Stomach (tissue), 9 donors: ENCODE measurements around the gene KTI12. TPM values are rescaled to one million over a fixed set of nuclear protein-coding genes. Genes with fewer than 3 reads are reported as not detected.
"Not testable (repeated sequence)": the region's sequence is repeated elsewhere in the genome, so short reads cannot be mapped to it uniquely, and the experiment has no call there.

Experiments
- DNase-seq, 2 donors: peaks; one replicate each; pipeline versions ENCODE4 v3.0.0 to v3.0.0-alpha.2; 2013 to 2019
- H3K27ac ChIP-seq, 5 donors: fragments of 200-600 bp in 4 of 5; sonication (generic) in 4 of 5; one replicate each; pipeline ENCODE4 v1.5.1; 2013 to 2019; ENCODE audit warnings: mild to moderate bottlenecking in 1 of 5, moderate library complexity in 1 of 5
- H3K27me3 ChIP-seq, 3 donors: fragments of 200-600 bp; sonication (generic); one replicate each; pipeline ENCODE4 v1.5.1; 2017 to 2019; ENCODE audit warnings: mixed run types in 1 of 3
- H3K36me3 ChIP-seq, 4 donors: fragments of 200-600 bp; sonication (generic); 1 replicate in 3 of 4; 2 replicates in 1 of 4; pipeline ENCODE4 v1.5.1; 2016 to 2019
- H3K4me1 ChIP-seq, 4 donors: fragments of 200-600 bp; sonication (generic); one replicate each; pipeline ENCODE4 v1.5.1; 2016 to 2019
- H3K4me3 ChIP-seq, 4 donors: fragments of 200-600 bp; sonication (generic) in 3 of 4; one replicate each; pipeline ENCODE4 v1.5.1; 2016 to 2019; ENCODE audit warnings: mild to moderate bottlenecking in 1 of 4
- H3K9me3 ChIP-seq, 4 donors: fragments of 200-600 bp; sonication (generic); one replicate each; pipeline ENCODE4 v1.5.1; 2016 to 2019
- EP300 ChIP-seq: sonication (generic); formaldehyde crosslinking; IDR thresholded peaks from one replicate; pipeline ENCODE4 v1.6.1; 2017; ENCODE audit warnings: antibody characterized with exemption
- POLR2A ChIP-seq, 4 donors: fragments of 450-650 bp; IDR thresholded peaks; one replicate each; pipeline ENCODE4 v1.6.1; 2016; ENCODE audit warnings: antibody characterized with exemption in 4 of 4, control low read depth in 2 of 4, mild to moderate bottlenecking in 1 of 4, moderate library complexity in 1 of 4
- POLR2AphosphoS5 ChIP-seq, 3 donors: sonication (generic); formaldehyde crosslinking; IDR thresholded peaks; one replicate each; pipeline ENCODE4 v1.6.1; 2016; ENCODE audit warnings: antibody characterized with exemption in 3 of 3
- WGBS, 5 donors: extraction: QIAGEN DNeasy Blood & Tissue Kit in 3 of 5; methylation state at CpG; one replicate each; pipeline versions ENCODE4 v1.1.5 to v1.1.7; 2013 to 2018; 5-methylcytosine and 5-hydroxymethylcytosine counted together
- intact Hi-C: fragments of 100-400 bp; cut with DNase I; formaldehyde crosslinking; loops from one replicate; pipeline ENCODE4 v1.15.1; 2023; ENCODE audit warnings: low total_unique reads
- polyA plus RNA-seq, 3 donors: library from polyadenylated mRNA; stranded (reverse); fragments of 200-250 nt; gene quantifications; one replicate each; pipeline ENCODE4 v1.2.3, GENCODE V29; 2013
- total RNA-seq, 5 donors: library from RNA; depleted of rRNA; stranded (reverse); fragments of >200 nt; gene quantifications; one replicate each; pipeline versions ENCODE4 v1.1.0 to v1.2.3, GENCODE V29; 2014 to 2016
- TF ChIP-seq, protein P1 (sequence below), 7 experiments: fragments of 450-650 bp in 4 of 7; fragments of 200-600 bp in 3 of 7; sonication (generic) in 3 of 7; IDR thresholded peaks; one replicate each; pipeline ENCODE4 v1.5.1; 2016 to 2019; ENCODE audit warnings: antibody characterized with exemption in 7 of 7, control low read depth in 2 of 7, mild to moderate bottlenecking in 1 of 7
- donor health status: healthy with polysubstance abuse.
- donor health status: Bipolar disorder and iron deficiency.
- donor health status: healthy.

Gene KTI12
- total and polyA plus RNA-seq, 8 donors, result 4.2 to 15.4 (median 7.3) TPM

DNA sequence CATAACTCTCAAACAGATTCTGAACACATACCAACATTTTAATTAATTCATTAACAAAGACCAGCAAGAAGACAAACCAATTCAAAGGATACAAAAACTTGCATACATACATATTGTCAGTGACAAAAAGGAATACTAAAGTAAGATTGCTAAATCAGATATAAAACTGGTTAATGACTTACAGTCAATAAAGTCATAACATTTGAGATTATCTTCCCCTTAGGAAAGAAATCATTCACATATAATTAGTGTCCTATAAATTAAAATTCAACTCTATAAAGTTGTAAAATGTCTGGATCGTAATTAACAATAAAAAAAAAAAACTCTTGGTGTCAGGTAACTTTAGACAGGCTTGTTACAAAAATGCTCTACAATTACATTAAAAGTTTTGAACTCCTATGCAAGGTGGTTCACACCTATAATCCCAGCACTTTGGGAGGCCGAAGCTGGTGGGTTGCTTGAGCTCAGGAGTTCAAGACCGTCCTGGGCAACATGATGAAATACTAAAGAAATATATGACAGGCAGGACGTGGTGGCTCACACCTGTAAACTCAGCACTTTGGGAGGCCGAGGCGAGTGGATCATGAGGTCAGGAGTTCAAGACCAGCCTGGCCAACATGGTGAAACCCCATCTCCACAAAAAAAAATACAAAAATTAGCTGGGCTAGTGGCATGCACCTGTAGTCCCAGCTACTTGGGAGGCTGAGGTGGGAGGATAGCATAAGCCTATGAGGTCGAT lies 25.4 kb downstream of the KTI12 start:
- Histone ChIP-seq H3K4me3 (no peak overlapping the region), H3K9me3 (no peaks in the 10 kb centered on the region), H3K36me3 (no peaks in the 10 kb centered on the region), H3K27ac (no peak overlapping the region), H3K27me3 (peaks cover 0 to 24% (median 0%) of the 10 kb centered on the region in 3 donors), H3K4me1 (no peaks in the 10 kb centered on the region)
- intact Hi-C loops, result no loop called here
- no peak for TF ChIP-seq POLR2AphosphoS5 (IDR thresholded peaks at IDR 0.05)
- no peak for TF ChIP-seq EP300
- TF ChIP-seq POLR2A (IDR thresholded peaks at IDR 0.05), result no peak
- TF ChIP-seq, protein P1, sequence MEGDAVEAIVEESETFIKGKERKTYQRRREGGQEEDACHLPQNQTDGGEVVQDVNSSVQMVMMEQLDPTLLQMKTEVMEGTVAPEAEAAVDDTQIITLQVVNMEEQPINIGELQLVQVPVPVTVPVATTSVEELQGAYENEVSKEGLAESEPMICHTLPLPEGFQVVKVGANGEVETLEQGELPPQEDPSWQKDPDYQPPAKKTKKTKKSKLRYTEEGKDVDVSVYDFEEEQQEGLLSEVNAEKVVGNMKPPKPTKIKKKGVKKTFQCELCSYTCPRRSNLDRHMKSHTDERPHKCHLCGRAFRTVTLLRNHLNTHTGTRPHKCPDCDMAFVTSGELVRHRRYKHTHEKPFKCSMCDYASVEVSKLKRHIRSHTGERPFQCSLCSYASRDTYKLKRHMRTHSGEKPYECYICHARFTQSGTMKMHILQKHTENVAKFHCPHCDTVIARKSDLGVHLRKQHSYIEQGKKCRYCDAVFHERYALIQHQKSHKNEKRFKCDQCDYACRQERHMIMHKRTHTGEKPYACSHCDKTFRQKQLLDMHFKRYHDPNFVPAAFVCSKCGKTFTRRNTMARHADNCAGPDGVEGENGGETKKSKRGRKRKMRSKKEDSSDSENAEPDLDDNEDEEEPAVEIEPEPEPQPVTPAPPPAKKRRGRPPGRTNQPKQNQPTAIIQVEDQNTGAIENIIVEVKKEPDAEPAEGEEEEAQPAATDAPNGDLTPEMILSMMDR (IDR thresholded peaks at IDR 0.05), result no peak
- WGBS, 5 donors, result 83 to 94% (median 93%) methylated on average over 7 of the region's 7 CpGs
- no peak for DNase-seq

DNA sequence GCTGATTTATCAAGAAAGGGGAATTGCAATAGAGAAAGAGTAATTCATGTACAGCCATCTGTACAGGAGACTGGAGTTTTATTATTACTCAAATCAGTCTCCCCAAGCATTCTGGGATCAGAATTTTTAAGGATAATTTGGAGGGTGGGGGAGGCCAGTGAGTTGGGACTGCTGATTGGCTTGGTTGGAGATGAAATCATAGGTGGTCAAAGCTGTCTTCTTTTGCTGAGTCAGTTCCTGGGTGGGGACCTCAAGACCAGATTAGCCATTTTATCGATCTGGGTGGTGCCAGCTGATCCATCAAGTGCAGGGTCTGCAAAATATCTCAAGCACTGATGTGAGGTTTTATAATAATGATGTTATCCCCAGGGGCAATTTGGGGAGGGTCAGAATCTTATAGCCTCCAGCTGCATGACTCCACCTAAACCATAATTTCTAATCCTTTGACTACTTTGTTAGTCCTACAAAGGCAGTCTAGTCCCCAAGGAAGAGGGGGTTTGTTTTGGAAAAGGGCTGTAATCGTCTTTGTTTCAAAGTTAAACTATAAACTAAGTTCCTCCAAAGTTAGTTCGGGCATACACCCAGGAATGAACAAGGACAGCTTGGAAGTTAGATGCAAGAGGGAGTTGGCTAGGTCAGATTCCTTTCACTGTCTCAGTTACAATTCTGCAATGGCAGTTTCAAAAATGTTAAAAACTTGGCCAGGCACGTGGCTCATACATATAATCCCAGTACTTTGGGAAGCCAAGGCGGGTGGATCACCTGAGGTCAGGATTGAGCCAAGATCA lies 26.2 kb downstream of the KTI12 start:
- Histone ChIP-seq H3K27ac (no peak overlapping the region), H3K36me3 (no peaks in the 10 kb centered on the region), H3K4me1 (no peaks in the 10 kb centered on the region), H3K27me3 (peaks cover 0 to 24% (median 0%) of the 10 kb centered on the region in 3 donors), H3K4me3 (no peak overlapping the region), H3K9me3 (no peaks in the 10 kb centered on the region)
- 35 to 58% (median 37%) methylated on average over 5 of the region's 5 CpGs for WGBS, 5 donors
- TF ChIP-seq POLR2A (IDR thresholded peaks at IDR 0.05) (no peak), POLR2AphosphoS5 (IDR thresholded peaks at IDR 0.05) (no peak), EP300 (no peak)
- TF ChIP-seq, protein P1 (IDR thresholded peaks at IDR 0.05), result no peak
- peak in 1 of 2 donors; percentile 41 for DNase-seq
- intact Hi-C loops, result no loop called here

DNA sequence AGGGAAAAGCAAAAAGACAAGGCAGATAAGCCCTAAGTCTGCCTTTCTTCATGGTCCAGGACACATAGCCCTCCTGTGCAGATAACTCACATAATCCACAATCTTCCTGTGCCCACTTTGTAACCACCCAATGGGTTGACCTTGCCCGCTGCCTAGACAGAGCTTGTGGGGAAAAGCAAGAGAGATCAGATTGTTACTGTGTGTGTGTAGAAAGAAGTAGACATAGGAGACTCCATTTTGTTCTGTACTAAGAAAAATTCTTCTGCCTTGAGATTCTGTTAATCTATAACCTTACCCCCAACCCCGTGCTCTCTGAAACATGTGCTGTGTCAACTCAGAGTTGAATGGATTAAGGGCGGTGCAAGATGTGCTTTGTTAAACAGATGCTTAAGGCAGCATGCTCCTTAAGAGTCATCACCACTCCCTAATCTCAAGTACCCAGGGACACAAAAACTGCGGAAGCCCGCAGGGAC lies 27.5 kb downstream of the KTI12 start:
- H3K27ac ChIP-seq, H3K4me3 ChIP-seq, H3K9me3 ChIP-seq, H3K36me3 ChIP-seq, intact Hi-C loops, DNase-seq, H3K4me1 ChIP-seq: not testable (repeated sequence)
- 27 to 44% (median 39%) methylated on average over 4 to 5 of the region's 5 CpGs for WGBS, 5 donors
- peaks cover 0 to 24% (median 0%) of the 10 kb centered on the region in 3 donors for H3K27me3 ChIP-seq

DNA sequence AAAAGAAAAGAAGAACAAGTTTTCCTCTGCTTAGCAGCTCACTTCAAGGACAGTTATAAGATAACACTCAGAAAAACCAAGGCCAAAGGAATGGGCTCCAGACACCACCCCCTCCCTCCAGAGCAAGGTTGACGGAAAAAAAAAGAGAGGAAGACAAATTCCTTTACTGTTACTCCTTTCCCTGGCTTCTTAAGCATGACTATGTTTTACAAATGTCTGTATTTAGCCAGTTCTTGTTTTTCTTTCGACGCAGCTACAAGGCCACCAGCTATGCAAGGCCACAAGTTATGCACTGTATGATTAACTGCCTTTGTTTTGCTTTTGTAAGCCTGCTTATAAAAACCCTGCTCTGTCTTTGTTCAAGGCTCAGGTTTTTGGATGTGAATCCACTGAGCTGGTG lies 28.1 kb downstream of the KTI12 start:
- DNase-seq, intact Hi-C loops, H3K9me3 ChIP-seq, H3K27ac ChIP-seq, H3K4me3 ChIP-seq, H3K4me1 ChIP-seq, H3K36me3 ChIP-seq: not testable (repeated sequence)
- WGBS, 5 donors, result 46 to 56% (median 50%) methylated on average over 3 of the region's 3 CpGs
- peaks cover 0 to 24% (median 0%) of the 10 kb centered on the region in 3 donors for H3K27me3 ChIP-seq

DNA sequence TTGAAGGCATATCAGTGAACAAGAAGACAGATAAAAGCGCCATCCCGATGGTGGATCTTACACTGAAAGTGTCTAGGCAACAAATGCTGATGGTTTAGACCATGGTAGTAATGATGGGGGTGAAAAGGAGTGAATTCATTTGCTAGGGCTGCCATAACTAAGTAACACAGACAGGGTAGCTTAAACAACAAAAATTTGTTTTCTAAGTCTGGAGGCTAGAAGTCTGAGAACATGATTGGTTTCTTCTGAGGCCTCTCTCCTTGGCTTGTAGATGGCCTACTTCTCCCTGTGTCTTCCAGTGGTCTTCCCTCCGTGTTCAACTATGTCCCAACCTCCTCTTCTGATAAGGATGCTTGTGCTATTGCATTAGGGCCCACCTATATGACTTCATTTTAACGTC lies 29.7 kb downstream of the KTI12 start:
- TF ChIP-seq POLR2AphosphoS5 (IDR thresholded peaks at IDR 0.05), result no peak
- no peaks in the 10 kb centered on the region for H3K9me3 ChIP-seq
- DNase-seq, result no peak
- H3K4me3 ChIP-seq, result no peak overlapping the region
- H3K4me1 ChIP-seq, result no peaks in the 10 kb centered on the region
- H3K36me3 ChIP-seq, result no peaks in the 10 kb centered on the region
- WGBS, 5 donors, result 52 to 71% (median 61%) methylated on average over 4 of the region's 4 CpGs
- intact Hi-C loops, result no loop called here
- no peak overlapping the region for H3K27ac ChIP-seq
- H3K27me3 ChIP-seq, result peaks cover 0 to 24% (median 0%) of the 10 kb centered on the region in 3 donors
